DMS53 (cell line): Measurements from ENCODE around the gene FKBP9.
"Not testable (repeated sequence)": the region's sequence is repeated elsewhere in the genome, so short reads cannot be mapped to it uniquely, and the experiment has no call there.

Experiments
- DNase-seq: peaks from one replicate; lab custom pipeline; 2025; lab: John Stamatoyannopoulos, UW

Gene FKBP9

GRCh38 chr7:32948202-32948601 lies 9.0 kb upstream of the FKBP9 start:
- peak; percentile 55 for DNase-seq

- DNase-seq = no peak
Observed at GRCh38 chr7:32952876-32953275, 4.4 kb upstream of the FKBP9 start.

- DNase-seq = peak; percentile 84
Observed at GRCh38 chr7:32958046-32959025, 1.1 kb downstream of the FKBP9 start.

- DNase-seq = not testable (repeated sequence)
Observed at GRCh38 chr7:32963880-32964301, 6.7 kb downstream of the FKBP9 start.

- DNase-seq = peak; percentile 37
Observed at GRCh38 chr7:32964461-32965159, 7.4 kb downstream of the FKBP9 start.

GRCh38 chr7:32966489-32967267 lies 9.4 kb downstream of the FKBP9 start:
- DNase-seq = not testable (repeated sequence)

GRCh38 chr7:32967268-32967582 lies 10.0 kb downstream of the FKBP9 start:
- not testable (repeated sequence) for DNase-seq

- not testable (repeated sequence) for DNase-seq
Observed at GRCh38 chr7:32971967-32972366, 14.7 kb downstream of the FKBP9 start.

GRCh38 chr7:32977159-32977558 lies 19.9 kb downstream of the FKBP9 start:
- not testable (repeated sequence) for DNase-seq

GRCh38 chr7:32979246-32979645 lies 22.0 kb downstream of the FKBP9 start:
- DNase-seq = not testable (repeated sequence)

- DNase-seq = not testable (repeated sequence)
Observed at GRCh38 chr7:32979902-32980301, 22.7 kb downstream of the FKBP9 start.

GRCh38 chr7:32988148-32988547 lies 30.9 kb downstream of the FKBP9 start:
- DNase-seq = peak; percentile 98

GRCh38 chr7:32991068-32991585 lies 33.9 kb downstream of the FKBP9 start:
- DNase-seq = not testable (repeated sequence)

GRCh38 chr7:32991975-32992700 lies 34.9 kb downstream of the FKBP9 start:
- not testable (repeated sequence) for DNase-seq

GRCh38 chr7:32992750-32993149 lies 35.5 kb downstream of the FKBP9 start:
- peak; percentile 31 for DNase-seq

- peak; percentile 77 for DNase-seq
Observed at GRCh38 chr7:32997956-32998355, 40.7 kb downstream of the FKBP9 start.

GRCh38 chr7:32998361-32999171 lies 41.3 kb downstream of the FKBP9 start:
- peak; percentile 95 for DNase-seq

- DNase-seq = not testable (repeated sequence)
Observed at GRCh38 chr7:32999380-32999779, 42.1 kb downstream of the FKBP9 start.

GRCh38 chr7:33003111-33003510 lies 45.9 kb downstream of the FKBP9 start:
- not testable (repeated sequence) for DNase-seq

GRCh38 chr7:33004104-33004616 lies 46.9 kb downstream of the FKBP9 start:
- DNase-seq = not testable (repeated sequence)
